GM12878 (cell line): ENCODE measurements around the gene DIAPH1. TPM values are rescaled to one million over a fixed set of nuclear protein-coding genes. Genes with fewer than 3 reads are reported as not detected.

Experiments
- BMI1 ChIP-seq: fragments of 450-650 bp; IDR thresholded peaks from 2 replicates; pipeline ENCODE4 v1.6.1; 2016; ENCODE audit warnings: mild to moderate bottlenecking, moderate library complexity, borderline replicate concordance
- CBFB ChIP-seq: IDR thresholded peaks from 2 replicates; pipeline ENCODE4 v1.6.1; 2016; ENCODE audit warnings: antibody characterized with exemption, low read depth
- CBX5 ChIP-seq: sonication (generic); IDR thresholded peaks from 2 replicates; pipeline ENCODE4 v1.6.1; 2016; ENCODE audit warnings: low read depth, moderate library complexity, mild to moderate bottlenecking, inconsistent platforms
- EP300 ChIP-seq, 2 experiments: fragments of 150-350 bp in 1 of 2; IDR thresholded peaks; 2 replicates each; pipeline ENCODE4 v1.6.1; 2011 to 2012; ENCODE audit warnings: low read depth in 2 of 2, low read length in 2 of 2, borderline replicate concordance in 1 of 2, improper control_type of control experiment in 1 of 2, inconsistent platforms in 1 of 2; ENCODE audit not compliant: control insufficient read depth in 1 of 2
- FOS ChIP-seq: IDR thresholded peaks from 3 replicates; pipeline ENCODE4 v1.6.1; 2011; ENCODE audit warnings: borderline replicate concordance; ENCODE audit not compliant: insufficient read length; ENCODE audit errors: extremely low read depth
- HCFC1 ChIP-seq: fragments of 150-350 bp; IDR thresholded peaks from 2 replicates; pipeline ENCODE4 v1.6.1; 2014; ENCODE audit warnings: low read length
- HDAC6 ChIP-seq: fragments of 200-600 bp; sonication (generic); IDR thresholded peaks from one replicate; pipeline ENCODE4 v1.8.0; 2017; ENCODE audit warnings: antibody characterized with exemption; ENCODE audit not compliant: unreplicated experiment
- IKZF2 ChIP-seq, 2 experiments: fragments of 450-650 bp; IDR thresholded peaks; 2 replicates each; pipeline ENCODE4 v1.6.1; 2017; ENCODE audit warnings: mild to moderate bottlenecking in 2 of 2, moderate library complexity in 2 of 2
- JUNB ChIP-seq: IDR thresholded peaks from 2 replicates; pipeline ENCODE4 v1.6.1; 2016; ENCODE audit warnings: antibody characterized with exemption, mild to moderate bottlenecking
- KLF5 ChIP-seq: fragments of 450-650 bp; IDR thresholded peaks from 2 replicates; pipeline ENCODE4 v1.6.1; 2014; ENCODE audit warnings: mild to moderate bottlenecking; ENCODE audit not compliant: partially characterized antibody
- MTA3 ChIP-seq: IDR thresholded peaks from 2 replicates; pipeline ENCODE4 v1.6.1; 2012; ENCODE audit warnings: low read length, inconsistent platforms, borderline replicate concordance
- NFIC ChIP-seq: IDR thresholded peaks from 2 replicates; pipeline ENCODE4 v1.6.1; 2012; ENCODE audit warnings: low read depth, mild to moderate bottlenecking, inconsistent platforms, low read length, moderate library complexity
- NFXL1 ChIP-seq: fragments of 450-650 bp; IDR thresholded peaks from 2 replicates; pipeline ENCODE4 v1.6.1; 2017; ENCODE audit warnings: antibody characterized with exemption, mild to moderate bottlenecking, borderline replicate concordance
- NRF1 ChIP-seq: conservative IDR thresholded peaks from 2 replicates; pipeline ENCODE4 v1.6.1; 2011; ENCODE audit warnings: mild to moderate bottlenecking, low read depth, low read length, improper control_type of control experiment
- POLR2A ChIP-seq: IDR thresholded peaks from 2 replicates; pipeline ENCODE4 v1.6.1; 2011; ENCODE audit warnings: low read depth, mild to moderate bottlenecking, low read length
- POLR2AphosphoS2 ChIP-seq: IDR thresholded peaks from 2 replicates; pipeline ENCODE4 v1.6.1; 2011; ENCODE audit warnings: low read depth, mild to moderate bottlenecking, low read length, improper control_type of control experiment, moderate library complexity
- RB1 ChIP-seq: fragments of 450-650 bp; formaldehyde crosslinking; IDR thresholded peaks from 2 replicates; pipeline ENCODE4 v1.6.1; 2017; ENCODE audit warnings: mild to moderate bottlenecking, borderline replicate concordance
- SIN3A ChIP-seq: IDR thresholded peaks from 2 replicates; pipeline ENCODE4 v1.6.1; 2012; ENCODE audit warnings: low read depth, low read length, improper control_type of control experiment
- SP1 ChIP-seq: IDR thresholded peaks from one replicate; pipeline ENCODE4 v1.6.1; 2011; ENCODE audit warnings: low read depth, low read length
- SRF ChIP-seq, 2 experiments: IDR thresholded peaks; 2 replicates each; pipeline ENCODE4 v1.6.1; 2011; ENCODE audit warnings: low read depth in 2 of 2, low read length in 2 of 2, mild to moderate bottlenecking in 1 of 2, moderate library complexity in 1 of 2
- TCF12 ChIP-seq: IDR thresholded peaks from 2 replicates; pipeline ENCODE4 v1.6.1; 2011; ENCODE audit warnings: low read depth, mild to moderate bottlenecking, low read length
- TCF7 ChIP-seq: IDR thresholded peaks from 2 replicates; pipeline ENCODE4 v1.6.1; 2014; ENCODE audit warnings: antibody characterized with exemption, borderline replicate concordance
- WRNIP1 ChIP-seq: IDR thresholded peaks from 2 replicates; pipeline ENCODE4 v1.6.1; 2011; ENCODE audit warnings: low read depth, low read length, improper control_type of control experiment, borderline replicate concordance
- ZSCAN29 ChIP-seq: fragments of 450-650 bp; IDR thresholded peaks from 2 replicates; pipeline ENCODE4 v1.6.1; 2017; ENCODE audit warnings: mild to moderate bottlenecking, moderate library complexity
- polyA plus RNA-seq, 11 experiments: library from polyadenylated mRNA; depleted of rRNA in 4 of 11; unstranded in 6 of 11; stranded (reverse) in 5 of 11; fragments of >200 nt; fragmentation: Nextera tagmentation in 4 of 11; fragmentation: Illumina TruSeq in 1 of 11; extraction: Ambion mirVana in 4 of 11; extraction: Trizol in 1 of 11; gene quantifications; 1 replicate in 1 of 11; 2 replicates in 10 of 11; pipeline versions ENCODE4 v1.2.1 to v1.2.3, GENCODE V29; 2011 to 2016; ENCODE audit warnings: inconsistent platforms in 2 of 11, missing spikeins in 2 of 11, low read depth in 1 of 11
- total RNA-seq, 4 experiments: library from RNA; depleted of rRNA in 3 of 4; stranded (reverse); fragments of >200 nt in 3 of 4; fragmentation: Illumina TruSeq in 1 of 4; extraction: Trizol in 1 of 4; gene quantifications; 2 replicates each; pipeline versions ENCODE4 v1.2.1 to v1.2.3, GENCODE V29; 2013 to 2021
- TF ChIP-seq, protein P1 (sequence below): fragments of 450-650 bp; conservative IDR thresholded peaks from 2 replicates; pipeline ENCODE4 v1.6.1; 2017; ENCODE audit warnings: mild to moderate bottlenecking, moderate library complexity
- TF ChIP-seq, protein P2 (sequence below): IDR thresholded peaks from 2 replicates; pipeline ENCODE4 v1.6.1; 2011; ENCODE audit warnings: low read depth, mild to moderate bottlenecking, low read length, moderate library complexity, borderline replicate concordance; ENCODE audit errors: extremely low read depth
- TF ChIP-seq, protein P3 (sequence below): IDR thresholded peaks from 2 replicates; pipeline ENCODE4 v1.6.1; 2012; ENCODE audit warnings: low read depth, low read length, improper control_type of control experiment

DIAPH1 gene
- total and polyA plus RNA-seq, 10 of the 15 experiments (the other 5 are each of a cell fraction or from before 2014, with no cell fraction given): 37.8 to 168 (median 59.0) TPM

DNA sequence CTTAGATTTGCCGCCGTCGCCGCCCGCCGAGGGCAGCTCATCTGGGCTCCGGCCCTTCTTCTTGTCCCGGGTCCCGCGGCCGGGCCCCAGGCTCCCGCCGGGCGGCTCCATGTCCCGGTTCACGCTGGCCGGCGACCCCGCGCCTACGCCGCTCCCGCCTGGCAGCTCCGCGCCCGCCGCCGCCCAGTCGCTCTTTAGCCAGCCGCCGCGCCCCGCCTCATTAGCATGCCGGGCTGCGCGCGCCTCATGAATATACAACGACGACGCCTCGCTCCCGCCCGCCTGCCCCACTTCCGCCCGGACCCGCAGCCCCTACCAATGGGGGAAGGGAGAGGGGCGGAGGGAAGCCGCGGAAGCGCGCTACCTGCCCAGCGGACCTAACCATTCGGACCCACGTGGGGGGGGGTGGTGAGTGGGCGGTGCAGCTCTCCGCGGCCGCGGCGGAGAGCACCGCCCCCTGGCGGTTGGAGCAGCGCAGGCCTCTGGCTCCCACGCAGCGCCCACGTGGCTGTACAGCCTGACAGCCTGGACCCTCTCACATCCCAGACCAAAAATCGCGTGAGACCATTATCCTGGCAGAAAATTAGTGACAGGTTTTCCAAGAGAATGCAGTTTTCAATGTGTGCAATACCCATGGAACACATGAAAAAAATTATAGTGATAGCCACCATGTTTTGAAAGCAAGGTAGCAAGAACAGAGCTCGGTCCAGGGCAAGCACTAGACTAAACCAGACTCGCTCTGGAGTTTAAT lies at the start of gene DIAPH1 (continued):
- TF ChIP-seq, protein P1, sequence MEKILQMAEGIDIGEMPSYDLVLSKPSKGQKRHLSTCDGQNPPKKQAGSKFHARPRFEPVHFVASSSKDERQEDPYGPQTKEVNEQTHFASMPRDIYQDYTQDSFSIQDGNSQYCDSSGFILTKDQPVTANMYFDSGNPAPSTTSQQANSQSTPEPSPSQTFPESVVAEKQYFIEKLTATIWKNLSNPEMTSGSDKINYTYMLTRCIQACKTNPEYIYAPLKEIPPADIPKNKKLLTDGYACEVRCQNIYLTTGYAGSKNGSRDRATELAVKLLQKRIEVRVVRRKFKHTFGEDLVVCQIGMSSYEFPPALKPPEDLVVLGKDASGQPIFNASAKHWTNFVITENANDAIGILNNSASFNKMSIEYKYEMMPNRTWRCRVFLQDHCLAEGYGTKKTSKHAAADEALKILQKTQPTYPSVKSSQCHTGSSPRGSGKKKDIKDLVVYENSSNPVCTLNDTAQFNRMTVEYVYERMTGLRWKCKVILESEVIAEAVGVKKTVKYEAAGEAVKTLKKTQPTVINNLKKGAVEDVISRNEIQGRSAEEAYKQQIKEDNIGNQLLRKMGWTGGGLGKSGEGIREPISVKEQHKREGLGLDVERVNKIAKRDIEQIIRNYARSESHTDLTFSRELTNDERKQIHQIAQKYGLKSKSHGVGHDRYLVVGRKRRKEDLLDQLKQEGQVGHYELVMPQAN: peak; percentile 78; the same call in 1 of the 2 replicates
- TF ChIP-seq POLR2AphosphoS2 (peak; percentile 65; the same call in 1 of the 2 replicates), JUNB (no peak), RB1 (peak; percentile 93; the same call in 1 of the 2 replicates), HDAC6 (no peak), CBX5 (peak; percentile 87; the same call in 1 of the 2 replicates), NFXL1 (no peak), TCF7 (no peak), SP1 (peak; percentile 86), SRF (IDR thresholded peaks at IDR 0.05; ENCODE audit: low read depth in 2 of 2, low read length in 2 of 2) (peak in 1 of 2 experiments; percentile 54; a peak in 1 of 4 replicates), IKZF2 (IDR thresholded peaks at IDR 0.05) (no peak; a peak in 1 of 4 replicates), KLF5 (peak; percentile 97), NFIC (no peak), EP300 (IDR thresholded peaks at IDR 0.05; ENCODE audit: borderline replicate concordance in 1 of 2, control insufficient read depth in 1 of 2, low read depth in 2 of 2, low read length in 2 of 2) (peak in 1 of 2 experiments; percentile 55; a peak in 2 of 4 replicates), CBFB (peak; percentile 75), WRNIP1 (no peak), FOS (no peak), TCF12 (0 out of 2 replicates have a peak, but pooled peaks have one; percentile 38), SIN3A (peak; percentile 78; the same call in 1 of the 2 replicates), HCFC1 (peak; percentile 78), NRF1 (peak; percentile 47), BMI1 (no peak), ZSCAN29 (peak; percentile 75; the same call in 1 of the 2 replicates), MTA3 (no peak; the same call in 1 of the 2 replicates), POLR2A (peak; percentile 87)
- TF ChIP-seq, protein P2, sequence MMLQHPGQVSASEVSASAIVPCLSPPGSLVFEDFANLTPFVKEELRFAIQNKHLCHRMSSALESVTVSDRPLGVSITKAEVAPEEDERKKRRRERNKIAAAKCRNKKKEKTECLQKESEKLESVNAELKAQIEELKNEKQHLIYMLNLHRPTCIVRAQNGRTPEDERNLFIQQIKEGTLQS: peak; percentile 73; the same call in 1 of the 2 replicates
- TF ChIP-seq, protein P3, sequence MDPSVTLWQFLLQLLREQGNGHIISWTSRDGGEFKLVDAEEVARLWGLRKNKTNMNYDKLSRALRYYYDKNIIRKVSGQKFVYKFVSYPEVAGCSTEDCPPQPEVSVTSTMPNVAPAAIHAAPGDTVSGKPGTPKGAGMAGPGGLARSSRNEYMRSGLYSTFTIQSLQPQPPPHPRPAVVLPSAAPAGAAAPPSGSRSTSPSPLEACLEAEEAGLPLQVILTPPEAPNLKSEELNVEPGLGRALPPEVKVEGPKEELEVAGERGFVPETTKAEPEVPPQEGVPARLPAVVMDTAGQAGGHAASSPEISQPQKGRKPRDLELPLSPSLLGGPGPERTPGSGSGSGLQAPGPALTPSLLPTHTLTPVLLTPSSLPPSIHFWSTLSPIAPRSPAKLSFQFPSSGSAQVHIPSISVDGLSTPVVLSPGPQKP: peak; percentile 91
